ENCODE results near the gene ZNF580. TPM values are rescaled to one million over a fixed set of nuclear protein-coding genes. Genes with fewer than 3 reads are reported as not detected.

ZNF580 gene
- total RNA-seq, 4 donors from 2014 or later: 4.8 to 69.8 (median 19.1) TPM

- no peaks in the 10 kb centered on the region for H3K27me3 ChIP-seq
- no peak overlapping the region for H3K4me3 ChIP-seq
- intact Hi-C loops (cut with DNase I; ENCODE audit: low total_unique reads): no loop called here
- no peaks in the 10 kb centered on the region for H3K9me3 ChIP-seq
- H3K4me1 ChIP-seq: no peaks in the 10 kb centered on the region
- H3K27ac ChIP-seq: no peak overlapping the region
- TF ChIP-seq POLR2A (IDR thresholded peaks at IDR 0.05) (no peak), CTCF (IDR thresholded peaks at IDR 0.05) (no peak)
- no peaks in the 10 kb centered on the region for H3K36me3 ChIP-seq
- no peak for DNase-seq
Measured at GRCh38 chr19:55620410-55621204, 20.2 kb upstream of the ZNF580 start.

GRCh38 chr19:55621205-55621672 is 19.6 kb upstream of the ZNF580 start:
- no peaks in the 10 kb centered on the region for H3K36me3 ChIP-seq
- no peaks in the 10 kb centered on the region for H3K4me1 ChIP-seq
- no peak for DNase-seq
- H3K27ac ChIP-seq: no peak overlapping the region
- intact Hi-C loops (cut with DNase I; ENCODE audit: low total_unique reads): no loop called here
- H3K4me3 ChIP-seq: no peak overlapping the region
- no peaks in the 10 kb centered on the region for H3K9me3 ChIP-seq
- TF ChIP-seq POLR2A (IDR thresholded peaks at IDR 0.05) (no peak), CTCF (IDR thresholded peaks at IDR 0.05) (no peak)
- H3K27me3 ChIP-seq: no peaks in the 10 kb centered on the region

GRCh38 chr19:55621673-55622231 is 19.1 kb upstream of the ZNF580 start:
- no peak for DNase-seq
- Histone ChIP-seq H3K27ac (no peak overlapping the region), H3K9me3 (no peaks in the 10 kb centered on the region), H3K36me3 (no peaks in the 10 kb centered on the region), H3K27me3 (no peaks in the 10 kb centered on the region), H3K4me1 (no peaks in the 10 kb centered on the region), H3K4me3 (no peak overlapping the region)
- TF ChIP-seq CTCF (IDR thresholded peaks at IDR 0.05) (no peak), POLR2A (IDR thresholded peaks at IDR 0.05) (no peak)
- intact Hi-C loops (cut with DNase I; ENCODE audit: low total_unique reads): no loop called here

GRCh38 chr19:55622242-55622969 is 18.4 kb upstream of the ZNF580 start:
- H3K4me3 ChIP-seq: no peak overlapping the region
- DNase-seq: no peak
- no peaks in the 10 kb centered on the region for H3K27me3 ChIP-seq
- no peak for TF ChIP-seq CTCF (IDR thresholded peaks at IDR 0.05)
- TF ChIP-seq POLR2A (IDR thresholded peaks at IDR 0.05): no peak
- intact Hi-C loops (cut with DNase I; ENCODE audit: low total_unique reads): no loop called here
- no peaks in the 10 kb centered on the region for H3K36me3 ChIP-seq
- no peaks in the 10 kb centered on the region for H3K4me1 ChIP-seq
- no peak overlapping the region for H3K27ac ChIP-seq
- H3K9me3 ChIP-seq: no peaks in the 10 kb centered on the region

GRCh38 chr19:55623130-55623529 is 17.7 kb upstream of the ZNF580 start:
- no peaks in the 10 kb centered on the region for H3K27me3 ChIP-seq
- no peaks in the 10 kb centered on the region for H3K4me1 ChIP-seq
- H3K9me3 ChIP-seq: no peaks in the 10 kb centered on the region
- DNase-seq: no peak
- H3K36me3 ChIP-seq: no peaks in the 10 kb centered on the region
- TF ChIP-seq CTCF (IDR thresholded peaks at IDR 0.05) (no peak), POLR2A (IDR thresholded peaks at IDR 0.05) (no peak)
- intact Hi-C loops (cut with DNase I; ENCODE audit: low total_unique reads): no loop called here
- no peak overlapping the region for H3K27ac ChIP-seq
- no peak overlapping the region for H3K4me3 ChIP-seq

Measured in uterus (tissue), 4 donors.